ENCODE measurements around the gene ZNF335. TPM values are rescaled to one million over a fixed set of nuclear protein-coding genes. Genes with fewer than 3 reads are reported as not detected.

The ZNF335 gene
- total and polyA plus RNA-seq, 2 of the 13 experiments (the other 11 are each of a cell fraction or from before 2014, with no cell fraction given) = 9.7 to 13.7 TPM

DNA sequence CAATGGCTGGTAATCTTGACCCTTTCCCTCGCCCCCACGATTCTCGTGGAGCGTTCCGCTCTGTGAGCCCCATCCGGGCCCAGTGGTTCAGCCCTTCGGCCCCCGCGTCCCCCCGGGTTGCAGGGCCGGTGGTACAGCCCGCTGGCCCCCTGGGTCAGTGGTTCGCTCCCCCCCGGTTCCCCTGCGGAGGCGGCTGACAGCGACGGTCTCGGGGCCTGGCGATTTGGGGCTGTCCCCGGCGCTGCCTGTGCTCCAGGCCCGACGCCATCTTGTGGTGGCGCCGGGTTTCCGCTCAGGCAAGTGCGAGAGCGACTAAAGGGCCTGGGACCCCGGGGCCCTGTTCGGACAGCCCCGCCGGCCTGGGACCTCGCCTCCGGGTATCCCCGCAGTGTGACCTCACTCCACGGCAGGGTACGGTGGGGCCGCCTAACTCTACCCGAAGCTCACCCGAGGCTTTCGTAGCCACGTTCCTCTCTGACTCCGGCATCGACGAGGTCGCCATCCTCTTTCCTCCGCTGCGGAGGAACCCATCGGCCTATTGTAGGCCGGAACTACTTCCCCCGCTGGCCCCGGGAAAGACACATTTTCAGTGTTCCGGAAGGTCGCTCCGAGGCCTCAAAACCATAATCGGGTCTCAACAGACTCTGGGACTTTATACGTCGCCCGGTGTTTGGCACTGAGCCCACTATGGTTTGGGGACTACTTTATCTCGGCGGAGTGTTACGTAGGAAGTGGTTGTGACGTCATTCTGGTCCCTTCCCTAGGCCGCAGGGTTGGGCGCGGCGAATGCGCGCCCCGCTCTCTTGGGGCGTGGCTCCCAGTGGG lies at the start of gene ZNF335 (continued):
- TF ChIP-seq ZNF296 (CRISPR knock-in tag; conservative IDR thresholded peaks at IDR 0.05) (peak; percentile 75; the same call in 1 of the 2 replicates), ZNF121 (CRISPR knock-in tag; IDR thresholded peaks at IDR 0.05) (peak; percentile 52; the same call in 1 of the 2 replicates), CAMTA2 (CRISPR knock-in tag; IDR thresholded peaks at IDR 0.05; ENCODE audit: borderline replicate concordance) (peak; percentile 65; the same call in 1 of the 2 replicates), TOPORS (CRISPR knock-in tag; IDR thresholded peaks at IDR 0.05) (no peak; the same call in 1 of the 2 replicates), ZNF33B (CRISPR knock-in tag; IDR thresholded peaks at IDR 0.05) (peak; percentile 93), PRPF4 (IDR thresholded peaks at IDR 0.05; ENCODE audit: low read depth, low read length, poor library complexity, severe bottlenecking) (peak; percentile 55), ZFP82 (CRISPR knock-in tag; IDR thresholded peaks at IDR 0.05; ENCODE audit: borderline replicate concordance) (peak; percentile 99), ZC3H4 (CRISPR knock-in tag; IDR thresholded peaks at IDR 0.05; ENCODE audit: borderline replicate concordance) (no peak; the same call in 1 of the 2 replicates), ZNF331 (CRISPR knock-in tag; IDR thresholded peaks at IDR 0.05) (peak; percentile 38; the same call in 1 of the 2 replicates), HDAC6 (IDR thresholded peaks at IDR 0.05; ENCODE audit: low read depth, low read length) (peak; percentile 100), TGIF2 (CRISPR knock-in tag; IDR thresholded peaks at IDR 0.05) (peak; percentile 62; the same call in 1 of the 2 replicates), NR2C2 (CRISPR knock-in tag; IDR thresholded peaks at IDR 0.05; ENCODE audit: borderline replicate concordance) (peak; percentile 92), ZNF232 (CRISPR knock-in tag; IDR thresholded peaks at IDR 0.05; ENCODE audit: borderline replicate concordance) (no peak; the same call in 1 of the 2 replicates), HOXA3 (CRISPR knock-in tag; IDR thresholded peaks at IDR 0.05) (peak; percentile 95), ZNF546 (CRISPR knock-in tag; conservative IDR thresholded peaks at IDR 0.05) (no peak; the same call in none of the 2 replicates), MED13 (CRISPR knock-in tag; IDR thresholded peaks at IDR 0.05) (0 out of 2 replicates have a peak, but pooled peaks have one; percentile 11), UBTF (CRISPR knock-in tag; IDR thresholded peaks at IDR 0.05) (peak; percentile 67), YEATS2 (CRISPR knock-in tag; IDR thresholded peaks at IDR 0.05; ENCODE audit: borderline replicate concordance) (peak; percentile 98)
- TF ChIP-seq, protein P1, sequence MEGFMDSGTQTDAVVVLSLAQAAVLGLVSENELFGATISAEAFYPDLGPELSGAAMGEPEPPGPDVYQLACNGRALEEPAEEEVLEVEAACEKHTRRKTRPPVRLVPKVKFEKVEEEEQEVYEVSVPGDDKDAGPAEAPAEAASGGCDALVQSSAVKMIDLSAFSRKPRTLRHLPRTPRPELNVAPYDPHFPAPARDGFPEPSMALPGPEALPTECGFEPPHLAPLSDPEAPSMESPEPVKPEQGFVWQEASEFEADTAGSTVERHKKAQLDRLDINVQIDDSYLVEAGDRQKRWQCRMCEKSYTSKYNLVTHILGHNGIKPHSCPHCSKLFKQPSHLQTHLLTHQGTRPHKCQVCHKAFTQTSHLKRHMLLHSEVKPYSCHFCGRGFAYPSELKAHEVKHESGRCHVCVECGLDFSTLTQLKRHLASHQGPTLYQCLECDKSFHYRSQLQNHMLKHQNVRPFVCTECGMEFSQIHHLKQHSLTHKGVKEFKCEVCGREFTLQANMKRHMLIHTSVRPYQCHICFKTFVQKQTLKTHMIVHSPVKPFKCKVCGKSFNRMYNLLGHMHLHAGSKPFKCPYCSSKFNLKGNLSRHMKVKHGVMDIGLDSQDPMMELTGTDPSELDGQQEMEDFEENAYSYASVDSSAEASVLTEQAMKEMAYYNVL (CRISPR knock-in tag; IDR thresholded peaks at IDR 0.05; ENCODE audit: borderline replicate concordance) = no peak
- TF ChIP-seq, protein P2, sequence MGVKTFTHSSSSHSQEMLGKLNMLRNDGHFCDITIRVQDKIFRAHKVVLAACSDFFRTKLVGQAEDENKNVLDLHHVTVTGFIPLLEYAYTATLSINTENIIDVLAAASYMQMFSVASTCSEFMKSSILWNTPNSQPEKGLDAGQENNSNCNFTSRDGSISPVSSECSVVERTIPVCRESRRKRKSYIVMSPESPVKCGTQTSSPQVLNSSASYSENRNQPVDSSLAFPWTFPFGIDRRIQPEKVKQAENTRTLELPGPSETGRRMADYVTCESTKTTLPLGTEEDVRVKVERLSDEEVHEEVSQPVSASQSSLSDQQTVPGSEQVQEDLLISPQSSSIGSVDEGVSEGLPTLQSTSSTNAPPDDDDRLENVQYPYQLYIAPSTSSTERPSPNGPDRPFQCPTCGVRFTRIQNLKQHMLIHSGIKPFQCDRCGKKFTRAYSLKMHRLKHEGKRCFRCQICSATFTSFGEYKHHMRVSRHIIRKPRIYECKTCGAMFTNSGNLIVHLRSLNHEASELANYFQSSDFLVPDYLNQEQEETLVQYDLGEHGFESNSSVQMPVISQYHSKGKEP (CRISPR knock-in tag; IDR thresholded peaks at IDR 0.05) = peak; percentile 81
- TF ChIP-seq, protein P3, sequence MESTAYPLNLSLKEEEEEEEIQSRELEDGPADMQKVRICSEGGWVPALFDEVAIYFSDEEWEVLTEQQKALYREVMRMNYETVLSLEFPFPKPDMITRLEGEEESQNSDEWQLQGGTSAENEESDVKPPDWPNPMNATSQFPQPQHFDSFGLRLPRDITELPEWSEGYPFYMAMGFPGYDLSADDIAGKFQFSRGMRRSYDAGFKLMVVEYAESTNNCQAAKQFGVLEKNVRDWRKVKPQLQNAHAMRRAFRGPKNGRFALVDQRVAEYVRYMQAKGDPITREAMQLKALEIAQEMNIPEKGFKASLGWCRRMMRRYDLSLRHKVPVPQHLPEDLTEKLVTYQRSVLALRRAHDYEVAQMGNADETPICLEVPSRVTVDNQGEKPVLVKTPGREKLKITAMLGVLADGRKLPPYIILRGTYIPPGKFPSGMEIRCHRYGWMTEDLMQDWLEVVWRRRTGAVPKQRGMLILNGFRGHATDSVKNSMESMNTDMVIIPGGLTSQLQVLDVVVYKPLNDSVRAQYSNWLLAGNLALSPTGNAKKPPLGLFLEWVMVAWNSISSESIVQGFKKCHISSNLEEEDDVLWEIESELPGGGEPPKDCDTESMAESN (CRISPR knock-in tag; conservative IDR thresholded peaks at IDR 0.05) = peak; percentile 90

Measured in HepG2 (cell line).